HAP-1 (cell line): ENCODE measurements around the gene OSGEPL1.

Experiments
- DNase-seq, 2 experiments: peaks; one replicate each; pipeline ENCODE4 v3.0.0-alpha.2; 2016 to 2020; ENCODE audit warnings: low spot score in 2 of 2
- H3K27me3 ChIP-seq: fragments of 250-450 bp; sonication (Bioruptor Pico); 2 replicates; pipeline ENCODE4 v1.5.1; 2020; ENCODE audit warnings: low read depth, mild to moderate bottlenecking, moderate library complexity
- H3K36me3 ChIP-seq: fragments of 250-450 bp; sonication (Bioruptor Pico); replicated peaks from 2 replicates; pipeline ENCODE4 v1.5.1; 2020; ENCODE audit warnings: mild to moderate bottlenecking
- H3K4me1 ChIP-seq: fragments of 250-450 bp; sonication (Bioruptor Pico); 2 replicates; pipeline ENCODE4 v1.5.1; 2020; ENCODE audit warnings: mild to moderate bottlenecking
- H3K4me3 ChIP-seq: fragments of 250-450 bp; sonication (Bioruptor Pico); 2 replicates; pipeline ENCODE4 v1.5.1; 2020; ENCODE audit warnings: mild to moderate bottlenecking, moderate library complexity
- H3K9me3 ChIP-seq: fragments of 250-450 bp; sonication (Bioruptor Pico); 2 replicates; pipeline ENCODE4 v1.5.1; 2020; ENCODE audit warnings: mild to moderate bottlenecking, moderate library complexity
- in situ Hi-C: fragments of 300-500 bp; cut with MboI; formaldehyde crosslinking; loops from 3 replicates; pipeline ENCODE4 v1.14.3; 2020; ENCODE audit warnings: low sequenced_read_pairs, inconsistent platforms, mixed read lengths

The OSGEPL1 gene

GRCh38 chr2:189709501-189710221, 52.9 kb downstream of the OSGEPL1 start:
- Histone ChIP-seq H3K4me1 (no peaks in the 10 kb centered on the region), H3K36me3 (no peaks in the 10 kb centered on the region), H3K4me3 (no peak overlapping the region), H3K27me3 (no peaks in the 10 kb centered on the region), H3K9me3 (no peaks in the 10 kb centered on the region)
- in situ Hi-C loops: no loop called here
- no peak for DNase-seq

DNA sequence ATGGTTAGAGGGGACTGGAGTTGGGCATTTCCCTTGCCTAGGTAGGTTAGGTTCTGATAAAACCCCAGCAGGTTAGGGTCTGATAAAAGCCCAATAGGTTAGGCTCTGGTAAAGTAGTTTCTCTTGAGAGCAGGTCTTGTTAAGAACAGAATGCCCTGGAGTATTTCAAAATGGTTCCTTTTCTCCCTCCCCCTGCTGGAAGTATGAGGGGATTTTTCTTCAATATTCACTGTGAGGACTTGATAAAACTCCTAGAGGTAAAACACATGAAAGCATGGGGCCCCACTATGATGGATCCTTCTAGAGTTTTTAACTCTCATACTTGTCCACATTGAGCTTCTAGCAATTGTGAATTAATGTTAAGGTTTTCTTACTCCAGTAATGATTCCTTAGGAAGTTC, 60.5 kb downstream of the OSGEPL1 start:
- H3K4me1 ChIP-seq: no peaks in the 10 kb centered on the region
- H3K36me3 ChIP-seq: no peaks in the 10 kb centered on the region
- no peak for DNase-seq
- H3K27me3 ChIP-seq: no peaks in the 10 kb centered on the region
- no peak overlapping the region for H3K4me3 ChIP-seq
- in situ Hi-C loops: no loop called here
- no peaks in the 10 kb centered on the region for H3K9me3 ChIP-seq

GRCh38 chr2:189700681-189701080, 61.9 kb downstream of the OSGEPL1 start:
- Histone ChIP-seq H3K27me3 (no peaks in the 10 kb centered on the region), H3K9me3 (no peaks in the 10 kb centered on the region), H3K4me3 (no peak overlapping the region), H3K4me1 (no peaks in the 10 kb centered on the region), H3K36me3 (no peaks in the 10 kb centered on the region)
- DNase-seq: no peak
- in situ Hi-C loops: no loop called here

GRCh38 chr2:189698020-189698887, 64.3 kb downstream of the OSGEPL1 start:
- Histone ChIP-seq H3K36me3 (no peaks in the 10 kb centered on the region), H3K4me3 (no peak overlapping the region), H3K9me3 (no peaks in the 10 kb centered on the region), H3K4me1 (no peaks in the 10 kb centered on the region), H3K27me3 (no peaks in the 10 kb centered on the region)
- peak; percentile 28 to 37 for DNase-seq
- in situ Hi-C loops: no loop called here
